Liver (tissue), 9 donors: ENCODE data around the gene FAM110A. TPM values are rescaled to one million over a fixed set of nuclear protein-coding genes. Genes with fewer than 3 reads are reported as not detected.

ENCODE experiments used
- DNase-seq: peaks from one replicate; pipeline ENCODE4 v3.0.0-alpha.2; 2017; ENCODE audit warnings: low spot score
- H3K27ac ChIP-seq, 2 donors: one replicate each; pipeline ENCODE4 v1.7.0; 2013; ENCODE audit warnings: inconsistent platforms in 2 of 2, low read length in 2 of 2, control low read depth in 1 of 2, low read depth in 1 of 2, mild to moderate bottlenecking in 1 of 2
- H3K27me3 ChIP-seq, 4 donors: one replicate each; pipeline versions ENCODE4 v1.6.1 to v1.7.0; 2013; ENCODE audit warnings: low read length in 3 of 4, inconsistent platforms in 1 of 4, mild to moderate bottlenecking in 1 of 4, moderate library complexity in 1 of 4; ENCODE audit not compliant: control insufficient read depth in 4 of 4, insufficient read depth in 4 of 4
- H3K36me3 ChIP-seq, 4 donors: one replicate each; pipeline versions ENCODE4 v1.6.1 to v1.7.0; 2013; ENCODE audit warnings: low read length in 3 of 4, mild to moderate bottlenecking in 3 of 4, low read depth in 1 of 4, moderate library complexity in 1 of 4; ENCODE audit not compliant: control insufficient read depth in 4 of 4, insufficient read depth in 3 of 4
- H3K4me1 ChIP-seq, 4 donors: one replicate each; pipeline versions ENCODE4 v1.6.1 to v1.7.0; 2013; ENCODE audit warnings: low read length in 3 of 4, mild to moderate bottlenecking in 3 of 4, moderate library complexity in 1 of 4; ENCODE audit not compliant: control insufficient read depth in 4 of 4, insufficient read depth in 4 of 4
- H3K4me3 ChIP-seq, 3 donors: one replicate each; pipeline versions ENCODE4 v1.6.1 to v1.7.0; 2013; ENCODE audit warnings: low read length in 3 of 3, control low read depth in 1 of 3, low read depth in 1 of 3, mild to moderate bottlenecking in 1 of 3
- H3K9ac ChIP-seq, 2 donors: one replicate each; pipeline ENCODE4 v1.7.0; 2013; ENCODE audit warnings: low read length in 2 of 2, mild to moderate bottlenecking in 2 of 2, moderate library complexity in 2 of 2, control low read depth in 1 of 2, low read depth in 1 of 2
- H3K9me3 ChIP-seq, 4 donors: one replicate each; pipeline versions ENCODE4 v1.6.1 to v1.7.0; 2013; ENCODE audit warnings: low read length in 3 of 4; ENCODE audit not compliant: control insufficient read depth in 4 of 4
- EGR1 ChIP-seq, 2 donors: IDR thresholded peaks; 2 replicates each; pipeline ENCODE4 v1.6.1; 2016 to 2018; ENCODE audit warnings: antibody characterized with exemption in 2 of 2, low read depth in 2 of 2
- FOXA1 ChIP-seq: IDR thresholded peaks from 2 replicates; pipeline ENCODE4 v1.6.1; 2016; ENCODE audit warnings: antibody characterized with exemption
- FOXA2 ChIP-seq: IDR thresholded peaks from 2 replicates; pipeline ENCODE4 v1.6.1; 2016; ENCODE audit warnings: antibody characterized with exemption
- GABPA ChIP-seq, 2 donors: IDR thresholded peaks in 1 of 2; conservative IDR thresholded peaks in 1 of 2; 2 replicates each; pipeline ENCODE4 v1.6.1; 2016; ENCODE audit warnings: antibody characterized with exemption in 2 of 2, mild to moderate bottlenecking in 1 of 2, moderate library complexity in 1 of 2
- HNF4A ChIP-seq, 2 donors: conservative IDR thresholded peaks; 2 replicates each; pipeline ENCODE4 v1.6.1; 2016; ENCODE audit warnings: antibody characterized with exemption in 2 of 2, mild to moderate bottlenecking in 2 of 2
- HNF4G ChIP-seq: IDR thresholded peaks from 2 replicates; pipeline ENCODE4 v1.6.1; 2016; ENCODE audit warnings: antibody characterized with exemption
- JUND ChIP-seq, 2 donors: IDR thresholded peaks; 2 replicates each; pipeline ENCODE4 v1.6.1; 2016; ENCODE audit warnings: antibody characterized with exemption in 2 of 2
- NR2F2 ChIP-seq: IDR thresholded peaks from 2 replicates; pipeline ENCODE4 v1.6.1; 2016; ENCODE audit warnings: antibody characterized with exemption
- RAD21 ChIP-seq, 2 donors: IDR thresholded peaks; 2 replicates each; pipeline ENCODE4 v1.6.1; 2016; ENCODE audit warnings: antibody characterized with exemption in 2 of 2, mild to moderate bottlenecking in 2 of 2
- RXRA ChIP-seq, 2 donors: IDR thresholded peaks; 2 replicates each; pipeline ENCODE4 v1.6.1; 2017 to 2018; ENCODE audit warnings: antibody characterized with exemption in 2 of 2, mild to moderate bottlenecking in 1 of 2
- SP1 ChIP-seq: IDR thresholded peaks from 2 replicates; pipeline ENCODE4 v1.6.1; 2018; ENCODE audit warnings: antibody characterized with exemption, mild to moderate bottlenecking
- TAF1 ChIP-seq: conservative IDR thresholded peaks from 2 replicates; pipeline ENCODE4 v1.6.1; 2016; ENCODE audit warnings: antibody characterized with exemption, mild to moderate bottlenecking
- YY1 ChIP-seq: IDR thresholded peaks from 2 replicates; pipeline ENCODE4 v1.6.1; 2016; ENCODE audit warnings: antibody characterized with exemption, mild to moderate bottlenecking
- whole genome bisulfite sequencing: extraction: QIAGEN DNeasy Blood & Tissue Kit; methylation state at CpG from one replicate; pipeline ENCODE4 v1.1.7; 2013; 5-methylcytosine and 5-hydroxymethylcytosine counted together
- polyA plus RNA-seq, 2 donors: library from polyadenylated mRNA; stranded (reverse) in 1 of 2; unstranded in 1 of 2; fragments of 200-250 nt in 1 of 2; fragments of >200 nt in 1 of 2; fragmentation: Nextera tagmentation in 1 of 2; extraction: Ambion mirVana in 1 of 2; gene quantifications; one replicate each; pipeline versions ENCODE4 v1.2.1 to v1.2.3, GENCODE V29; 2013 to 2015
- total RNA-seq, 2 donors: library from RNA; depleted of rRNA; stranded (reverse); fragments of >200 nt; gene quantifications; one replicate each; pipeline ENCODE4 v1.2.3, GENCODE V29; 2014
- TF ChIP-seq, protein P1 (sequence below): IDR thresholded peaks from 2 replicates; pipeline ENCODE4 v1.6.1; 2016; ENCODE audit warnings: antibody characterized with exemption, mild to moderate bottlenecking
- TF ChIP-seq, protein P2 (sequence below): fragments of 150-350 bp; IDR thresholded peaks from 2 replicates; pipeline ENCODE4 v1.5.1; 2017; ENCODE audit warnings: improper control_type of control experiment, low read depth, low read length; ENCODE audit not compliant: missing input control
- TF ChIP-seq, protein P3 (sequence below): IDR thresholded peaks from 2 replicates; pipeline ENCODE4 v1.6.1; 2016; ENCODE audit warnings: antibody characterized with exemption
- TF ChIP-seq, protein P4 (sequence below): IDR thresholded peaks from 2 replicates; pipeline ENCODE4 v1.6.1; 2016; ENCODE audit warnings: antibody characterized with exemption
- donor health status: healthy.
- donor health status: healthy.
- donor health status: healthy.
- donor health status: healthy.
- donor health status: healthy.

FAM110A gene
- total and polyA plus RNA-seq, 4 donors: 1.2 to 6.7 (median 2.0) TPM

DNA sequence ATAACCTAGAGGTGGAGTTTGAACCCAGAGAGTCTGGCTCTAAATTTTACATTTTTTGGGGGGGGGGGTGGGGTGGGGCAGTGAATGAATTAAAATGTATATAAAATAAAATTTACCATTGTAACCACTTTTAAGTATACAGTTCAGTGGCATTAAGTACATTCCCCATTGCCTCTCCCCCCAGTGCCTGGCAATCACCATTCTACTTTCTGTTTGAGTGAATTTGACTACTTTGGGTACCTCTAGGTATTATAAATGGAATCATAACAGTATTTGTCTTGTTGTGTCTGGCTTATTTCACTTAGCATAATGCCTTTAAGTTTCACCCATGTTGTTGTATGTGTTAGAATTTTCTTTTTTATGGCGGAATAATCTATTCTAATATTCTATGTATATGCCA, 2.7 kb downstream of the FAM110A start:
- TF ChIP-seq FOXA2: no peak
- no peak for TF ChIP-seq YY1
- TF ChIP-seq RXRA (IDR thresholded peaks at IDR 0.05): no peak
- no peak for TF ChIP-seq FOXA1
- no peak for TF ChIP-seq GABPA (IDR thresholded peaks at IDR 0.05 in 1 of 2, conservative IDR thresholded peaks at IDR 0.05 in 1 of 2)
- TF ChIP-seq, protein P1, sequence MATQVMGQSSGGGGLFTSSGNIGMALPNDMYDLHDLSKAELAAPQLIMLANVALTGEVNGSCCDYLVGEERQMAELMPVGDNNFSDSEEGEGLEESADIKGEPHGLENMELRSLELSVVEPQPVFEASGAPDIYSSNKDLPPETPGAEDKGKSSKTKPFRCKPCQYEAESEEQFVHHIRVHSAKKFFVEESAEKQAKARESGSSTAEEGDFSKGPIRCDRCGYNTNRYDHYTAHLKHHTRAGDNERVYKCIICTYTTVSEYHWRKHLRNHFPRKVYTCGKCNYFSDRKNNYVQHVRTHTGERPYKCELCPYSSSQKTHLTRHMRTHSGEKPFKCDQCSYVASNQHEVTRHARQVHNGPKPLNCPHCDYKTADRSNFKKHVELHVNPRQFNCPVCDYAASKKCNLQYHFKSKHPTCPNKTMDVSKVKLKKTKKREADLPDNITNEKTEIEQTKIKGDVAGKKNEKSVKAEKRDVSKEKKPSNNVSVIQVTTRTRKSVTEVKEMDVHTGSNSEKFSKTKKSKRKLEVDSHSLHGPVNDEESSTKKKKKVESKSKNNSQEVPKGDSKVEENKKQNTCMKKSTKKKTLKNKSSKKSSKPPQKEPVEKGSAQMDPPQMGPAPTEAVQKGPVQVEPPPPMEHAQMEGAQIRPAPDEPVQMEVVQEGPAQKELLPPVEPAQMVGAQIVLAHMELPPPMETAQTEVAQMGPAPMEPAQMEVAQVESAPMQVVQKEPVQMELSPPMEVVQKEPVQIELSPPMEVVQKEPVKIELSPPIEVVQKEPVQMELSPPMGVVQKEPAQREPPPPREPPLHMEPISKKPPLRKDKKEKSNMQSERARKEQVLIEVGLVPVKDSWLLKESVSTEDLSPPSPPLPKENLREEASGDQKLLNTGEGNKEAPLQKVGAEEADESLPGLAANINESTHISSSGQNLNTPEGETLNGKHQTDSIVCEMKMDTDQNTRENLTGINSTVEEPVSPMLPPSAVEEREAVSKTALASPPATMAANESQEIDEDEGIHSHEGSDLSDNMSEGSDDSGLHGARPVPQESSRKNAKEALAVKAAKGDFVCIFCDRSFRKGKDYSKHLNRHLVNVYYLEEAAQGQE: no peak
- TF ChIP-seq, protein P2, sequence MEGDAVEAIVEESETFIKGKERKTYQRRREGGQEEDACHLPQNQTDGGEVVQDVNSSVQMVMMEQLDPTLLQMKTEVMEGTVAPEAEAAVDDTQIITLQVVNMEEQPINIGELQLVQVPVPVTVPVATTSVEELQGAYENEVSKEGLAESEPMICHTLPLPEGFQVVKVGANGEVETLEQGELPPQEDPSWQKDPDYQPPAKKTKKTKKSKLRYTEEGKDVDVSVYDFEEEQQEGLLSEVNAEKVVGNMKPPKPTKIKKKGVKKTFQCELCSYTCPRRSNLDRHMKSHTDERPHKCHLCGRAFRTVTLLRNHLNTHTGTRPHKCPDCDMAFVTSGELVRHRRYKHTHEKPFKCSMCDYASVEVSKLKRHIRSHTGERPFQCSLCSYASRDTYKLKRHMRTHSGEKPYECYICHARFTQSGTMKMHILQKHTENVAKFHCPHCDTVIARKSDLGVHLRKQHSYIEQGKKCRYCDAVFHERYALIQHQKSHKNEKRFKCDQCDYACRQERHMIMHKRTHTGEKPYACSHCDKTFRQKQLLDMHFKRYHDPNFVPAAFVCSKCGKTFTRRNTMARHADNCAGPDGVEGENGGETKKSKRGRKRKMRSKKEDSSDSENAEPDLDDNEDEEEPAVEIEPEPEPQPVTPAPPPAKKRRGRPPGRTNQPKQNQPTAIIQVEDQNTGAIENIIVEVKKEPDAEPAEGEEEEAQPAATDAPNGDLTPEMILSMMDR: no peak
- no peak for TF ChIP-seq HNF4A (conservative IDR thresholded peaks at IDR 0.05)
- TF ChIP-seq, protein P3, sequence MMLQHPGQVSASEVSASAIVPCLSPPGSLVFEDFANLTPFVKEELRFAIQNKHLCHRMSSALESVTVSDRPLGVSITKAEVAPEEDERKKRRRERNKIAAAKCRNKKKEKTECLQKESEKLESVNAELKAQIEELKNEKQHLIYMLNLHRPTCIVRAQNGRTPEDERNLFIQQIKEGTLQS: no peak
- TF ChIP-seq SP1: no peak
- no peak for TF ChIP-seq RAD21 (IDR thresholded peaks at IDR 0.05)
- TF ChIP-seq JUND (IDR thresholded peaks at IDR 0.05): no peak
- TF ChIP-seq, protein P4, sequence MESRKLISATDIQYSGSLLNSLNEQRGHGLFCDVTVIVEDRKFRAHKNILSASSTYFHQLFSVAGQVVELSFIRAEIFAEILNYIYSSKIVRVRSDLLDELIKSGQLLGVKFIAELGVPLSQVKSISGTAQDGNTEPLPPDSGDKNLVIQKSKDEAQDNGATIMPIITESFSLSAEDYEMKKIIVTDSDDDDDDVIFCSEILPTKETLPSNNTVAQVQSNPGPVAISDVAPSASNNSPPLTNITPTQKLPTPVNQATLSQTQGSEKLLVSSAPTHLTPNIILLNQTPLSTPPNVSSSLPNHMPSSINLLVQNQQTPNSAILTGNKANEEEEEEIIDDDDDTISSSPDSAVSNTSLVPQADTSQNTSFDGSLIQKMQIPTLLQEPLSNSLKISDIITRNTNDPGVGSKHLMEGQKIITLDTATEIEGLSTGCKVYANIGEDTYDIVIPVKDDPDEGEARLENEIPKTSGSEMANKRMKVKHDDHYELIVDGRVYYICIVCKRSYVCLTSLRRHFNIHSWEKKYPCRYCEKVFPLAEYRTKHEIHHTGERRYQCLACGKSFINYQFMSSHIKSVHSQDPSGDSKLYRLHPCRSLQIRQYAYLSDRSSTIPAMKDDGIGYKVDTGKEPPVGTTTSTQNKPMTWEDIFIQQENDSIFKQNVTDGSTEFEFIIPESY: no peak
- TF ChIP-seq HNF4G: no peak
- TF ChIP-seq NR2F2: no peak
- no peak for TF ChIP-seq EGR1 (IDR thresholded peaks at IDR 0.05; ENCODE audit: low read depth in 2 of 2)
- TF ChIP-seq TAF1: no peak
- Histone ChIP-seq H3K27me3 (no peaks in the 10 kb centered on the region), H3K36me3 (no peaks in the 10 kb centered on the region), H3K27ac (no peak overlapping the region), H3K9ac (no peak overlapping the region), H3K4me1 (peaks cover 6 to 25% (median 11%) of the 10 kb centered on the region in 4 donors), H3K4me3 (no peak overlapping the region), H3K9me3 (no peaks in the 10 kb centered on the region)
- no peak for DNase-seq
- WGBS: 96% methylated on average over 1 of the region's 1 CpG

DNA sequence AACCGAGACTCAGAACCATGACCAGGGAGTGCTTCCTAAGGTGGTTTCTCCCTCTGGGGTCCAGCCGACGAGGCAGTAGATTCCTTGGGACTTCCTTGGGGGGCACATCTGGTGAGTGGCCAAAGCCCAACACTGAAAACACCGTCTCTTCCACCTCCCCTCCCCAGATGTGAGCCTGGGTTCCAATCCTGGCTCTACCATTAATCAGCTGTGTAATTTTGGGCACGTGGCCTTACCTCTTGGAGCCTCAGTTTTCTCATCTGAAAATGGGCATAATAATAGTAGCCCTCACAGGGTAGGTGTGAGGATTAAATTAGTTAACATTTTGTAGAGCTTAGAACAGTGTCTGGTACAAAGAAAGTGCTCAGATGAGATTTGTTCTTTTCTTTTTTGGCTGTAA, 5.5 kb downstream of the FAM110A start:
- no peaks in the 10 kb centered on the region for H3K27me3 ChIP-seq
- DNase-seq: no peak
- TF ChIP-seq RXRA (IDR thresholded peaks at IDR 0.05) (no peak), GABPA (IDR thresholded peaks at IDR 0.05 in 1 of 2, conservative IDR thresholded peaks at IDR 0.05 in 1 of 2) (no peak), RAD21 (IDR thresholded peaks at IDR 0.05) (no peak)
- H3K27ac ChIP-seq: no peak overlapping the region
- no peaks in the 10 kb centered on the region for H3K36me3 ChIP-seq
- peaks cover 9 to 19% (median 15%) of the 10 kb centered on the region in 4 donors for H3K4me1 ChIP-seq
- H3K4me3 ChIP-seq: no peak overlapping the region
- no peaks in the 10 kb centered on the region for H3K9me3 ChIP-seq
- WGBS: 92% methylated on average over 5 of the region's 5 CpGs
- H3K9ac ChIP-seq: no peak overlapping the region
